ENCODE data around the gene RPL37A. TPM values are rescaled to one million over a fixed set of nuclear protein-coding genes. Genes with fewer than 3 reads are reported as not detected.
"Not testable (repeated sequence)": the region's sequence is repeated elsewhere in the genome, so short reads cannot be mapped to it uniquely, and the experiment has no call there.

RPL37A gene
- total RNA-seq, 1 donor from 2014 or later: 2,728 TPM

DNA sequence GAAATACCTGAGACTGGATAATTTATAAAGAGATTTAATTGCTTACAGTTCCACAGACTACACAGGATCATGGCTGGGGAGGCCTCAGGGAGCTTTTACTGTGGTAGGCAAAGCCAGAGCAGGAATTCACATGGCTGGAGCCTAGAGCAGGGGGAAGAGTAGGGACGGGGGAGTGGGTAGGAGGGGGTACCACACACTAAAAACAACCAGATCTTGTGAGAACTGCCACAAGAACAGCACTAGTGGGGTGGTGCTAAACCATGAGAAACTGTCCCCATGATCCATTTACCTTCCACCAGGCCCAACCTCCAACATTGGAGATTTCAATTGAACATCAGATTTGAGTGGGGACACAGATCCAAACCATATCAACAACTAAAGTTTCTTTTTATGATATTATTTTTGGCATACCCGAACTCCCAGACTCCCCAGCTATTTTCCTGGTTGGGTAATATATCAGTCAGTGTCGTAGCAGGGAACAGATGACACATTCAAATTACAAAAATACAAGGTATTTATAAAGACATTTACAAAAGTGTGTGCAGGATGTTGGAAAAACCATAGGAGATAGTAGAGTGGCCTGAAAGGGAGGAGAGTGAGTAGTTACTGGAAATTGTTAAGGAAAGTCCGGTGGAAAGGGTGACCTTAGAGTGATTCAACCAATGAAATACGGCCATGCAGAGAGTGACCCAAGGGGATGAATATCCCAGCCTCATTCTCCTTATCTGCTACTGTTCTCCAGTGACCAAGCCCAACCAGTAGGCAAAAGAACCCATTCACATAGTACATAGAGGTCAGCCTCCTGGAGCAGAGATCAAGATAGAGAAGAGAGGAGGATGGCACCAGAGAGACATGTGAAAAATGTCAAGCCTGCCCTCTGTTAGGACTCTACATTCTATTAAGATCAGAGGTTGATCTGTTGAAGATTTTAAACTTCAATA lies 8.8 kb downstream of the RPL37A start:
- no peak overlapping the region for H3K4me3 Mint-ChIP-seq

DNA sequence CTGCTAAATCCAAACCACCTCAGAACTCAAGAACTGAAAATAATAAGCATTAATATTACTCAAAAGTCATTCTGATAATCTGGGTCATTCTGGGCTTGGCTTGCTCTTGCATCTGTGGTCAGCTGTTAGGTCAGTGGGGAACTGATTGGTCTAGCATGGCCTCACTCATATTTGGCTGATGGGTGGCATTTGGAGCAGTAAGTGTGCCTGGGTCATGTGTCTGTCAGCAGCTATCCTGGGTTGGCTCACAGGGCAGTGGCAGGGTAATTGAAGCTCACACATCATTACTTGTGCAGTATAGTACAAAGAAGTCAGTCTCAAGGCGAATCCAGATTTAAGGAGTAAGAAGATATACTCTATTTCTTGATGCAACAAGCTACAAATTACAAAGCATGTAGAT lies 9.6 kb downstream of the RPL37A start:
- no peak overlapping the region for H3K4me3 Mint-ChIP-seq
- H3K27ac Mint-ChIP-seq: no peak overlapping the region
- no peaks in the 10 kb centered on the region for H3K4me1 Mint-ChIP-seq
- no peak for DNase-seq (ENCODE audit: low spot score in 2 of 2, unreplicated experiment in 2 of 2)
- no peaks in the 10 kb centered on the region for H3K9me3 Mint-ChIP-seq
- H3K36me3 Mint-ChIP-seq: peaks cover 20% of the 10 kb centered on the region
- TF ChIP-seq, protein P1, sequence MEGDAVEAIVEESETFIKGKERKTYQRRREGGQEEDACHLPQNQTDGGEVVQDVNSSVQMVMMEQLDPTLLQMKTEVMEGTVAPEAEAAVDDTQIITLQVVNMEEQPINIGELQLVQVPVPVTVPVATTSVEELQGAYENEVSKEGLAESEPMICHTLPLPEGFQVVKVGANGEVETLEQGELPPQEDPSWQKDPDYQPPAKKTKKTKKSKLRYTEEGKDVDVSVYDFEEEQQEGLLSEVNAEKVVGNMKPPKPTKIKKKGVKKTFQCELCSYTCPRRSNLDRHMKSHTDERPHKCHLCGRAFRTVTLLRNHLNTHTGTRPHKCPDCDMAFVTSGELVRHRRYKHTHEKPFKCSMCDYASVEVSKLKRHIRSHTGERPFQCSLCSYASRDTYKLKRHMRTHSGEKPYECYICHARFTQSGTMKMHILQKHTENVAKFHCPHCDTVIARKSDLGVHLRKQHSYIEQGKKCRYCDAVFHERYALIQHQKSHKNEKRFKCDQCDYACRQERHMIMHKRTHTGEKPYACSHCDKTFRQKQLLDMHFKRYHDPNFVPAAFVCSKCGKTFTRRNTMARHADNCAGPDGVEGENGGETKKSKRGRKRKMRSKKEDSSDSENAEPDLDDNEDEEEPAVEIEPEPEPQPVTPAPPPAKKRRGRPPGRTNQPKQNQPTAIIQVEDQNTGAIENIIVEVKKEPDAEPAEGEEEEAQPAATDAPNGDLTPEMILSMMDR (IDR thresholded peaks at IDR 0.05; ENCODE audit: unreplicated experiment): no peak
- no peaks in the 10 kb centered on the region for H3K27me3 Mint-ChIP-seq (ENCODE audit: low read depth)

More for the DNA sequence above, 8.8 kb downstream of the RPL37A start:
- TF ChIP-seq, protein P1 (IDR thresholded peaks at IDR 0.05; ENCODE audit: unreplicated experiment): no peak
- DNase-seq (ENCODE audit: low spot score in 2 of 2, unreplicated experiment in 2 of 2): no peak
- Mint-ChIP-seq H3K36me3 (peaks cover 28% of the 10 kb centered on the region), H3K4me1 (peaks cover 4% of the 10 kb centered on the region), H3K9me3 (no peaks in the 10 kb centered on the region), H3K27ac (no peak overlapping the region), H3K27me3 (ENCODE audit: low read depth) (no peaks in the 10 kb centered on the region)

DNA sequence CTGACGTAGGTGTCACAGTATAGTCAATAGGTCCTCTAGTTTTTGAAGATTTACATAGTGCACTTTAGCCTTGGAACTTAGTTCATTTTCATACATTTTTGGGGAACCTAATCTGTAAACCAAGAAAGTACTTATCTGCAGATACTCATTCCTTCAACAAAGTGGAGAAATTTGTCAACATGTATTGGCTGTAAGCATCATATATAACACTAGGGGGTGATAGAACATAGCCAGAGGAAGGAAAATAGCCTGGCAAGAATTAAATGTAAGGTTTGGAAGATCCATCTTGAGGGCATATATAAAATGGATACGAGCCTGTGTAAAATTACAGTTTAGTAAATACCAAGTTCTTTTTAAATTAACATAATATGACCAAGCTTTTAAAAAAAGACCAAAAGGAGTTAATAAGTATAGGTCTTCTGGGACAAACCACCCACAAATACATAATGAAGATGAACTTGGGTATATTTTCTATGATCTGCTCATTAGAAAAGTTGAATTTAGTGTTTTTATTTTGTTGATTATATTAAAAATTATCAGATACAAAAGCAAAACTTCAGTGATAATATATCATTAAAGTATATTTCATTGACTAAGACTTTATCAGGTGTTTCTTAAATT lies 18.2 kb downstream of the RPL37A start:
- TF ChIP-seq, protein P1 (IDR thresholded peaks at IDR 0.05; ENCODE audit: unreplicated experiment): peak; percentile 79
- Mint-ChIP-seq H3K4me3 (no peak overlapping the region), H3K27me3 (ENCODE audit: low read depth) (no peaks in the 10 kb centered on the region), H3K27ac (no peak overlapping the region), H3K36me3 (no peaks in the 10 kb centered on the region), H3K4me1 (peaks cover 12% of the 10 kb centered on the region), H3K9me3 (no peaks in the 10 kb centered on the region)
- no peak for DNase-seq (ENCODE audit: low spot score in 2 of 2, unreplicated experiment in 2 of 2)

DNA sequence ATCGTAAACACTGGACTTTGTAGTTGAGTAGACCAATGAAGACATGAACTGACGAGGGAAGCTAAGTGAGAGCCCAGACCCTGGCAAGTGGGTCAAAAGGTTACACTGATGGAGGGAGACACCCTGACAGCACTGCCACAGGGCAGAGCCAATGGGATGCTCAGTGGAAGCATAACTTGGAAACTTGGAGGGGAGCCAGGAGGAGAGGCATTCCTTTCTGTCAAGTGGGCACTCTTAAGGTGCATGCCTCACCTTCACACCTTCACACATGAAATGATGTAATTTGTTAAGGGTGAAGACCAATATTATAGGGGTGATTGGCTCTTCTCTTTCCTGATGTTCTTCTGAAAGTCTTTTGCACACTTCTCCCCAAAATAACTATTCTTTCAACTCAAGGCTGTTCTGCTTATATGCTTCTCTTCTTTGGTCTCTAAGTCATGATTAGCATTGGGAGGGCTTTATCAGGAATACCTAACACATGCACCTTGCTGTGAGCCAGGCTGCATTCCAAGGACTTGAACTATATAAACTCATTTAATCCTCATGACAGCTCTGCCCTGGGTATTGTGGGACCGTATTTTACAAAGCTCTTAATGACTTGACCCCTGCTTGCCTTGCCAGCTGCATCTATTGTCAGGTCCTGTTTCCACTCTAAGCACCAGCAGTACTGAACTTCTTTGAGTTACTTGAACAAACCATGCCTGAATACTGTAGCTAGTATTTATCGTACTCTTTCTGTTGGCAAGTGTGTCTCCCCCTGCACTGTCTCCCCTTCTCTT lies 19.0 kb downstream of the RPL37A start:
- Mint-ChIP-seq H3K4me1 (peaks cover 12% of the 10 kb centered on the region), H3K9me3 (no peaks in the 10 kb centered on the region), H3K27ac (peak overlapping the region; percentile 22), H3K4me3 (no peak overlapping the region), H3K27me3 (ENCODE audit: low read depth) (no peaks in the 10 kb centered on the region), H3K36me3 (peaks cover 1% of the 10 kb centered on the region)
- TF ChIP-seq, protein P1 (IDR thresholded peaks at IDR 0.05; ENCODE audit: unreplicated experiment): no peak
- no peak for DNase-seq (ENCODE audit: low spot score in 2 of 2, unreplicated experiment in 2 of 2)

DNA sequence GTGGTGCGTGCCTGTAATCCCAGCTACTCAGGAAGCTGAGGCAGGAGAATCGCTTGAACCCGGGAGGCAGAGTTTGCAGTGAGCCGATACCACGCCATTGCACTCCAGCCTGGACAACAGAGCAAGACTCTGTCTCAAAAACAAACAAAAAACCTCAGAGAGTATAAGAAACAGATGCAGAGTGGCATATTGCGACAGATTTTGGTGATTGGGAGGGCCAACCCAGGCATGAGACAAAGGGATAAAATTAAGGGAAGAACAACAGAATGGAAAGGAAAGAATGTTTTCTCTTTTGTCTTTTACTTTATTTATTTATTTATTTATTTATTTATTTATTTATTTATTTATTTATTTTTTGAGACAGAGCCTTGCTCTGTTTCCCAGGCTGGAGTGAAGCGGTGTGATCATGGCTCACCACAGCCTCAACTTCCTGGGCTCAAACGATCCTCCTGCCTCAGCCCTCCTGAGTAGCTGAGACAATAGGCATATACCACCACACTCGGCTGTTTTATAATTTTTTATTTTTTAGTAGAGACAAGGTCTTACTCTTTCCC lies 20.0 kb downstream of the RPL37A start:
- not testable (repeated sequence) for H3K36me3 Mint-ChIP-seq; DNase-seq (ENCODE audit: low spot score in 2 of 2, unreplicated experiment in 2 of 2); H3K4me3 Mint-ChIP-seq; H3K27ac Mint-ChIP-seq; H3K9me3 Mint-ChIP-seq; H3K27me3 Mint-ChIP-seq (ENCODE audit: low read depth)
- H3K4me1 Mint-ChIP-seq: peaks cover 12% of the 10 kb centered on the region
